GM18861 (cell line): ENCODE results near the gene CLIC6.

ENCODE experiments used
- ATAC-seq: cut with Tn5 transposase; IDR thresholded peaks from one replicate; pipeline ENCODE4 v1.9.1; 2021; ENCODE audit not compliant: unreplicated experiment

The CLIC6 gene

GRCh38 chr21:34764715-34765284, 96.0 kb downstream of the CLIC6 start:
- no peak for ATAC-seq

GRCh38 chr21:34765619-34766018, 96.8 kb downstream of the CLIC6 start:
- no peak for ATAC-seq

- no peak for ATAC-seq
These were observed 98.1 kb downstream of the CLIC6 start for GRCh38 chr21:34766862-34767261.
